ENCODE measurements around the gene TSC22D1.

DNA sequence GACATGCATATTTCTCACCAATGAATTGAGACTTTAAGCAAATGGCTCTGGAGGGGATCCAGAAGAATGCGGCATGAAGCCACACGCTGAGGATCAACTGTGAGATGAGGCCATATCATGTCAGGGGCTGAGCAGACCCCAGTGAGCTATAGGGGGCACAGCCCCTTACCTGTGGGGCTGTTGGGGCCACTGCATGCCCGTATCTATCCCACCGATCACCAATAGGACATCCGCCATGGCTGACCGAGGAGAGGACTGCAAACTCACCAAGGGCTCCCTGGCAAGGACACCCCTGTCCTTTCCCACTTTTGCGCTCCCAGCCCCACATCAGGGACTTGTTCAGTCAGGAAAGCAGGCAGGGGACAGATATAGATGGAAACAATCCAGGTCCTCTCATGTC is 124.5 kb downstream of the TSC22D1 start:
- TF ChIP-seq, protein P1, sequence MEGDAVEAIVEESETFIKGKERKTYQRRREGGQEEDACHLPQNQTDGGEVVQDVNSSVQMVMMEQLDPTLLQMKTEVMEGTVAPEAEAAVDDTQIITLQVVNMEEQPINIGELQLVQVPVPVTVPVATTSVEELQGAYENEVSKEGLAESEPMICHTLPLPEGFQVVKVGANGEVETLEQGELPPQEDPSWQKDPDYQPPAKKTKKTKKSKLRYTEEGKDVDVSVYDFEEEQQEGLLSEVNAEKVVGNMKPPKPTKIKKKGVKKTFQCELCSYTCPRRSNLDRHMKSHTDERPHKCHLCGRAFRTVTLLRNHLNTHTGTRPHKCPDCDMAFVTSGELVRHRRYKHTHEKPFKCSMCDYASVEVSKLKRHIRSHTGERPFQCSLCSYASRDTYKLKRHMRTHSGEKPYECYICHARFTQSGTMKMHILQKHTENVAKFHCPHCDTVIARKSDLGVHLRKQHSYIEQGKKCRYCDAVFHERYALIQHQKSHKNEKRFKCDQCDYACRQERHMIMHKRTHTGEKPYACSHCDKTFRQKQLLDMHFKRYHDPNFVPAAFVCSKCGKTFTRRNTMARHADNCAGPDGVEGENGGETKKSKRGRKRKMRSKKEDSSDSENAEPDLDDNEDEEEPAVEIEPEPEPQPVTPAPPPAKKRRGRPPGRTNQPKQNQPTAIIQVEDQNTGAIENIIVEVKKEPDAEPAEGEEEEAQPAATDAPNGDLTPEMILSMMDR (IDR thresholded peaks at IDR 0.05): no peak
- no peak for TF ChIP-seq POLR2A (IDR thresholded peaks at IDR 0.05)
